Effector memory CD8-positive, alpha-beta T cell (primary cell): ENCODE data around the gene LRRK1.

Source experiments
- ATAC-seq: fragments of 150-1000 bp; cut with Tn5 transposase; replicated peaks from 2 replicates; pipeline ENCODE4 v1.10.0; 2021; ENCODE audit warnings: mild to moderate bottlenecking, moderate library complexity
- DNase-seq, 3 experiments: peaks; one replicate each; pipeline ENCODE4 v3.0.0; 2021
- H3K27ac Mint-ChIP-seq, 2 donors: one replicate each; pipeline ENCODE4 v1.8.0; 2022; ENCODE audit warnings: mild to moderate bottlenecking in 2 of 2, mixed read lengths in 2 of 2, moderate library complexity in 2 of 2
- H3K27me3 Mint-ChIP-seq, 2 donors: one replicate each; pipeline ENCODE4 v1.8.0; 2022; ENCODE audit warnings: mixed read lengths in 2 of 2
- H3K36me3 Mint-ChIP-seq: one replicate; pipeline ENCODE4 v1.8.0; 2022; ENCODE audit warnings: mild to moderate bottlenecking, moderate library complexity, mixed read lengths; ENCODE audit not compliant: insufficient read depth
- H3K4me1 Mint-ChIP-seq, 2 donors: one replicate each; pipeline ENCODE4 v1.8.0; 2022; ENCODE audit warnings: low read depth in 2 of 2, mixed read lengths in 2 of 2
- H3K4me3 Mint-ChIP-seq, 2 donors: one replicate each; pipeline ENCODE4 v1.8.0; 2022; ENCODE audit warnings: mild to moderate bottlenecking in 2 of 2, mixed read lengths in 2 of 2, moderate library complexity in 2 of 2
- H3K9me3 Mint-ChIP-seq, 2 donors: one replicate each; pipeline ENCODE4 v1.8.0; 2022; ENCODE audit warnings: mixed read lengths in 2 of 2

Gene LRRK1

DNA sequence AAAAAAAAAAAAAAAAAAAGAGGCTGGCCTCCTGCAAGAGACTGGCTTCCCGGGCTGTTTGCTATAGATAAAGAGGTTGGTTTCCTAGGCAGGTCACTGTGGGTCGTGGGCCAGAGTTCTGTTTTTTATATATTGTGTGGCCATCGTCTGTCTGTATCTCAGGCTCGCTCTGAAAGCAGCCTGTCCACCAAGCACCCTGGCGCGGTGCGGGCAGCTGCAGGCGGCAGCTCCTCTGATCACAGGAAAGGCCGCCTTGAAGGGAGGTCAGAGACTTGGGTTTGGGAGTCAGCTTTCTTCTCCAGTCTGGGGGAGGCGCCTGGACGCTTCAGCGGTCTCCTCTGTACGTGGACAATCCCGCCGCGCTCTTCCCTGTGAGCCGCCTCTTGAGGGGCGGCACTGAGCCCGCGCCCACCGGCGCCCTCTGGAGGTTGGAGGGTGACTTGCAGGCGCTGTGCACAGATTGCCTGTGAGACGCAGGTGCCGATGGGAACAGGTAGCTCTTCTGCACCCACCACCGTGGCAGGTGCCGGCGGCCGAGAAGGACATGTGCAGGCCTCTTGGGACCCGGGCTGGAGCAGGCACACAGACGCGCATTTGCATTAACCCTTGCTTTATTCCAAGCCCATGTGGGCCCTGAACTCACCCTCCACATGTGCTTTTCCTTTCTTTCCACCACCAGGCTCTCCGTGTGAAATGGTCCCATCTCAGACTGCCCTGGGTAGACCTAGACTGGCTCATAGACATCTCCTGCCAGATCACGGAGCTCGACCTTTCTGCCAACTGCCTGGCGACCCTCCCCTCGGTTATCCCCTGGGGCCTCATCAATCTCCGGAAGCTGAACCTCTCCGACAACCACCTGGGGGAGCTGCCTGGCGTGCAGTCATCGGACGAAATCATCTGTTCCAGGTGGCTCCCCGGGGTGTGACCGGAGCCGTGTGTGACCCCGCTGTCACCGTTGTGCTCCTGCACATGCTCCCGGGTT, 89.3 kb downstream of the LRRK1 start:
- peaks cover 14 to 17% of the 10 kb centered on the region in 2 donors for H3K4me1 Mint-ChIP-seq
- peaks cover 17% of the 10 kb centered on the region in 2 donors for H3K27me3 Mint-ChIP-seq
- H3K4me3 Mint-ChIP-seq = peak overlapping the region; percentile 89 to 91
- H3K27ac Mint-ChIP-seq = peak overlapping the region; percentile 66 to 83
- DNase-seq (peak; percentile 84 to 87 (median 86)), ATAC-seq (peak; percentile 96)
- H3K9me3 Mint-ChIP-seq = no peaks in the 10 kb centered on the region
- no peaks in the 10 kb centered on the region for H3K36me3 Mint-ChIP-seq

DNA sequence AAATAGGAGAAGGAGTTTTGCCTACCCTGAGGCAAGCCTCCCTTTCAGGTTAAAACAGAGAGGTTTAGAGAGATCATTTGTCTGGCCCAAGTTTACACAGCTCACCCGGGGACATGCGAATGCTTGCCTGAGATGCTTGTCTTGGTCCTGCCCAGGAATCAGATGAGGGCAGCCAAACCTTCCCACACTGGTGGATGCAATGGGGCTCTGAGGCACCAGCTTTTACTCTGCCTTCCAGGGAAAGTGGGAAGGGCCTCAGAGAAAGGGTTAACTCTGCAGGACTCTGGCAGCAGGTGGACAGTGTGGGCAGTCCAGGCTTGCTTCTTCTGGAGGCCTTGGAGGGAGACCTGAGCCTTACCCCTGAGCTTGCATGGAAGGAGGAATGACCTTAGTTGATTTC, 90.0 kb downstream of the LRRK1 start:
- peaks cover 17 to 18% of the 10 kb centered on the region in 2 donors for H3K27me3 Mint-ChIP-seq
- DNase-seq = no peak
- H3K36me3 Mint-ChIP-seq = no peaks in the 10 kb centered on the region
- H3K4me3 Mint-ChIP-seq = peak overlapping the region; percentile 89 to 91
- H3K9me3 Mint-ChIP-seq = no peaks in the 10 kb centered on the region
- ATAC-seq = no peak
- H3K4me1 Mint-ChIP-seq = peaks cover 14 to 17% of the 10 kb centered on the region in 2 donors
- H3K27ac Mint-ChIP-seq = no peak overlapping the region

- peaks cover 12 to 18% of the 10 kb centered on the region in 2 donors for H3K27me3 Mint-ChIP-seq
- no peaks in the 10 kb centered on the region for H3K36me3 Mint-ChIP-seq
Measured at GRCh38 chr15:101010781-101011180, 91.6 kb downstream of the LRRK1 start.

DNA sequence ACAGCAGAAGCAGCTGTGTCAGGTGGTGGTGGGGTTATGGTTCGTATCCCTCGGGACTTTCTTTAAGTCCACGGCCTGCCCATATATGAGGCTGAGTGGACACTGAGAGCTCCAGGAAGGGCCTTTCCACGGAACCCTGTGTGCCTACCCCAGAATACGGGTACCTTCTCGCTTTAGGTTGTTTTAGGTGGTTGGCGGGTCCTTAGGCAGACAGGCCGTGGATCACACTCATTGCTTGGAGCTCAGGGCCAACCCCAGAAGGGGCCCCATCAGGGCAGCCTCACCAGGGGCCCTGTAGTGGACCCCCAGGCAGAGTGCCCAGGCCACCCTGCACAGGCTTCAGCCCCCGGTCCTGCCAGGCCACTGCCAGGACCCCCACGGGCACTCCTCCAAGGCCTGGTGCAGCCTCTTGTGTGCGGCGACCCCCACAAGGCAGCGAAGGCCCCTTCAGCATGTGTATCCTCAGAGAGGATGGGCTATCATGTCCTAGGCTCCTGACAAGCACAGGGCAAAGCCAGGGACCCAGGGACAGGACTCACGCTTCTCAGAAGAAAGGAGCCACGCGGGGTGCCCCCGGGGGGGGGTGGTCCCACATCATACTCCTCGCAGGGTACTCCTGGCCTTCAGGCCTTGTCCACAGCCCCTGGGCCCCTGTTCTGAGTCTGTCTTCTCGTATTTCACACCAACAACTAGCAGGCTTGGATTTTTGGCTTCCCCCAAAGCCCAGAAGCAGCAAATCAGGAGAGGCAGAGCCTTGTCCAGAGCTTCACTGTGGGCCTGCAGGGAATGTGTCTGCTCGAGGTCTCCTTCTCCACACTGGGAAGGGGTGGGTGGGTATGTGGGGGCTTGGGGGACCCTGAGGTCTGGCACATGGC, 93.4 kb downstream of the LRRK1 start:
- peaks cover 12 to 18% of the 10 kb centered on the region in 2 donors for H3K27me3 Mint-ChIP-seq
- DNase-seq (no peak), ATAC-seq (no peak)
- H3K36me3 Mint-ChIP-seq = no peaks in the 10 kb centered on the region
- H3K4me3 Mint-ChIP-seq = no peak overlapping the region
- no peaks in the 10 kb centered on the region for H3K9me3 Mint-ChIP-seq
- H3K27ac Mint-ChIP-seq = no peak overlapping the region
- peaks cover 8 to 11% of the 10 kb centered on the region in 2 donors for H3K4me1 Mint-ChIP-seq

More at GRCh38 chr15:101010781-101011180, 91.6 kb downstream of the LRRK1 start:
- Mint-ChIP-seq H3K4me1 (peaks cover 14 to 17% of the 10 kb centered on the region in 2 donors), H3K27ac (no peak overlapping the region), H3K9me3 (no peaks in the 10 kb centered on the region), H3K4me3 (no peak overlapping the region)
- DNase-seq = no peak
- no peak for ATAC-seq

- H3K27me3 Mint-ChIP-seq = peaks cover 12 to 18% of the 10 kb centered on the region in 2 donors
- no peak overlapping the region for H3K27ac Mint-ChIP-seq
- H3K9me3 Mint-ChIP-seq = no peaks in the 10 kb centered on the region
- peaks cover 2 to 8% of the 10 kb centered on the region in 2 donors for H3K4me1 Mint-ChIP-seq
- DNase-seq (no peak), ATAC-seq (no peak)
- H3K4me3 Mint-ChIP-seq = no peak overlapping the region
- H3K36me3 Mint-ChIP-seq = no peaks in the 10 kb centered on the region
Measured at GRCh38 chr15:101013201-101013550, 94.0 kb downstream of the LRRK1 start.

- Mint-ChIP-seq H3K36me3 (no peaks in the 10 kb centered on the region), H3K4me1 (no peaks in the 10 kb centered on the region), H3K9me3 (no peaks in the 10 kb centered on the region), H3K27ac (no peak overlapping the region), H3K4me3 (no peak overlapping the region), H3K27me3 (peaks cover 12 to 18% of the 10 kb centered on the region in 2 donors)
- no peak for DNase-seq
- ATAC-seq = no peak
Measured at GRCh38 chr15:101013769-101014675, 94.9 kb downstream of the LRRK1 start.

DNA sequence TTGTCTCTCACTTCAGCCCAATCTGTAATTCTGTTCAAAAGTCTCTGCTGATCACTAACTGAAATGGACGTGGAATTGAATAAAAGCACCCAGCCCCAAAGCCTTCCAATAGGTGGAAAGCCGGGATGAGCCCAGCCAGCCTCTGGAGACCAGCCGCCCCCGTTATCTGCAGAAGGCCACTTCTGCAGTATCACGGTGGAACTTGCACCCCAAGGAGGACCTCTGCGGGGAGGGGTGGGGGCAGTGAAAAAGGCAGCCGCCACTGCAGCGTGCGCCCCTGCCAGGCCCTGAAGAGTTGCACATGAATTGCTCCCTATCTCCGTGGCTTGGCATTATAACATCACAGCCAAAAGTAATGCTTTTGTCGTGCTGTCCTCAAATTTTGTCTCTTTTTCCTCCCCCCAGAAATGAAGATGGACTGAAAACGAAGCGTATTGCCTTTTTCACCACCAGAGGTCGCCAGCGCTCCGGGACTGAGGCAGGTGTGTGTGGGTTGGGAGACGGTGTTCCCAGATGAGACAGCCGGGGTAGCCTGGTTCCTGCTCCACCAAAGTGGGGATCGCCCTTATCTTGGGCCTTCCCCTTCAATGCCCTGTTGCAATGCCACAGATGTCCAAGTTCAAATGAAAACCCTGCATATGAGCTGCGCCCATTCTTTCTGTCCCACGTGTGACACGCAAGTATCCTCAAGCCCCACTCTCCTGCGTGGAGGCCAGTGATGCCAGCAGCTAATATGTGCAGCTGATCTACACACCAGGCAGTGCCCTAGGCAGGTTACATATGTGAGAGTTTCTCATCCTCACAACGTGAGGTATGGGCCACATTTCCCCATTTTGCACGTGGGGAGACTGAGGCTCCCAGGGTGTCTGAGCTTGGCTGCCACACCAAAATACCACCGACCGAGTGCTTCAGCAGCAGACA, 96.0 kb downstream of the LRRK1 start:
- peak; percentile 50 for ATAC-seq
- H3K4me1 Mint-ChIP-seq = no peaks in the 10 kb centered on the region
- no peak overlapping the region for H3K27ac Mint-ChIP-seq

GRCh38 chr15:101016581-101016980, 97.4 kb downstream of the LRRK1 start:
- no peaks in the 10 kb centered on the region for H3K9me3 Mint-ChIP-seq
- H3K36me3 Mint-ChIP-seq = no peaks in the 10 kb centered on the region
- no peak overlapping the region for H3K4me3 Mint-ChIP-seq
- peaks cover 6 to 18% of the 10 kb centered on the region in 2 donors for H3K27me3 Mint-ChIP-seq
- no peaks in the 10 kb centered on the region for H3K4me1 Mint-ChIP-seq
- DNase-seq = no peak
- H3K27ac Mint-ChIP-seq = peak overlapping the region in 1 of 2 donors; percentile 26
- no peak for ATAC-seq

More for the DNA sequence above, 96.0 kb downstream of the LRRK1 start:
- no peaks in the 10 kb centered on the region for H3K36me3 Mint-ChIP-seq
- no peak overlapping the region for H3K4me3 Mint-ChIP-seq
- peaks cover 11 to 18% of the 10 kb centered on the region in 2 donors for H3K27me3 Mint-ChIP-seq
- peak; percentile 52 to 59 (median 54) for DNase-seq
- no peaks in the 10 kb centered on the region for H3K9me3 Mint-ChIP-seq

- Mint-ChIP-seq H3K27me3 (peaks cover 6 to 24% of the 10 kb centered on the region in 2 donors), H3K9me3 (no peaks in the 10 kb centered on the region), H3K4me1 (no peaks in the 10 kb centered on the region), H3K36me3 (peaks cover under 1% of the 10 kb centered on the region), H3K4me3 (no peak overlapping the region), H3K27ac (no peak overlapping the region)
- no peak for ATAC-seq
- no peak for DNase-seq
Measured at GRCh38 chr15:101017093-101017754, 98.1 kb downstream of the LRRK1 start.

GRCh38 chr15:101018016-101018415, 98.9 kb downstream of the LRRK1 start:
- no peak for DNase-seq
- Mint-ChIP-seq H3K9me3 (no peaks in the 10 kb centered on the region), H3K27ac (no peak overlapping the region), H3K4me1 (no peaks in the 10 kb centered on the region), H3K36me3 (peaks cover 4% of the 10 kb centered on the region), H3K4me3 (no peak overlapping the region), H3K27me3 (peaks cover 4 to 30% of the 10 kb centered on the region in 2 donors)
- ATAC-seq = no peak

- no peak for DNase-seq
- no peak overlapping the region for H3K27ac Mint-ChIP-seq
- H3K9me3 Mint-ChIP-seq = no peaks in the 10 kb centered on the region
- H3K36me3 Mint-ChIP-seq = peaks cover 4% of the 10 kb centered on the region
- H3K27me3 Mint-ChIP-seq = peaks cover 0 to 26% of the 10 kb centered on the region in 2 donors
- H3K4me3 Mint-ChIP-seq = no peak overlapping the region
- H3K4me1 Mint-ChIP-seq = no peaks in the 10 kb centered on the region
- ATAC-seq = no peak
Measured at GRCh38 chr15:101018450-101018849, 99.3 kb downstream of the LRRK1 start.
